Fibroblast of pulmonary artery (primary cell): Measurements from ENCODE around the gene MBOAT2.
A peak's percentile ranks its signal among the peaks of the same experiment; 100 is the strongest.

Experiments
- DNase-seq: peaks from one replicate; pipeline ENCODE4 v3.0.0-alpha.2; 2010; ENCODE audit warnings: low read depth
- H3K4me3 ChIP-seq: replicated peaks from 2 replicates; pipeline ENCODE4 v1.5.1; 2011; ENCODE audit warnings: low read depth, mild to moderate bottlenecking, control low read depth, low read length, moderate library complexity
- TF ChIP-seq, protein P1 (sequence below): IDR thresholded peaks from 2 replicates; pipeline ENCODE4 v1.5.1; 2011; ENCODE audit warnings: mild to moderate bottlenecking, control low read depth, low read length, inconsistent platforms; ENCODE audit errors: missing control alignments

The MBOAT2 gene

DNA sequence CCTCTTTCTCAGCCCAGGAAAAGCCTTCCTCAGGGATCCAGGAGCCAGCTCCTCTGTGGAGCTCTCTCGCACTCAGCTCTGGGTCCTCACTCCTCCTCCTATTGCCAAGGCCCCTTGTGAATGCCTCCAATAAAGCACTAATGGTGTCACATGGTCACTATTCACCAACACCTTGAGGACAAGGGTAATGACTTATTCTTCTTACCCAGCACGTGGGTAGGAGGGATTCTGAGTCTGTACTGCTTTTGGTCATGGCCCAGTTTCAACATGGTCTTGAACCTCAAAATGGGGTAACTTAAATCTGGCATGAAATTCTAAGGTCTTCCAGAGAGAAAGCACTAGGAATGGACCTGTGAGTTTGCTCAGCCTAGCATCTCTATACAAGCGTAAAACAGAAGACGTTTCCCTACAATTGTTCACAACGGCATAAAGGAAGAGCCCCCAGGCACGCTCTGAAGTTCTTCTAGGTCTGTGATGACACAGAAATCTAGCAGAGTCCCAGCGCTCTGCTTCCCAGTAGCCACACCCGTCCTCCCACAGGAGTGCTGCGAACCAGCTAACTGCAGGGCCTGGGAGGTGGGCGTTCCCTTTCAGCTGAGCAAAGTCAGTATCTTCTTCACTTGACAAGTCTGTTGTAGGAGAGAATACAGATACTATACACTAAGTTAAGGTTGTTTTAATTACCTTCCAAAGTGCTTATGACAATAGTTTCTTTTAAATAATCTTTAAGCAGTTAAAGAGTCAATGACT is 151.5 kb downstream of the MBOAT2 start:
- TF ChIP-seq, protein P1, sequence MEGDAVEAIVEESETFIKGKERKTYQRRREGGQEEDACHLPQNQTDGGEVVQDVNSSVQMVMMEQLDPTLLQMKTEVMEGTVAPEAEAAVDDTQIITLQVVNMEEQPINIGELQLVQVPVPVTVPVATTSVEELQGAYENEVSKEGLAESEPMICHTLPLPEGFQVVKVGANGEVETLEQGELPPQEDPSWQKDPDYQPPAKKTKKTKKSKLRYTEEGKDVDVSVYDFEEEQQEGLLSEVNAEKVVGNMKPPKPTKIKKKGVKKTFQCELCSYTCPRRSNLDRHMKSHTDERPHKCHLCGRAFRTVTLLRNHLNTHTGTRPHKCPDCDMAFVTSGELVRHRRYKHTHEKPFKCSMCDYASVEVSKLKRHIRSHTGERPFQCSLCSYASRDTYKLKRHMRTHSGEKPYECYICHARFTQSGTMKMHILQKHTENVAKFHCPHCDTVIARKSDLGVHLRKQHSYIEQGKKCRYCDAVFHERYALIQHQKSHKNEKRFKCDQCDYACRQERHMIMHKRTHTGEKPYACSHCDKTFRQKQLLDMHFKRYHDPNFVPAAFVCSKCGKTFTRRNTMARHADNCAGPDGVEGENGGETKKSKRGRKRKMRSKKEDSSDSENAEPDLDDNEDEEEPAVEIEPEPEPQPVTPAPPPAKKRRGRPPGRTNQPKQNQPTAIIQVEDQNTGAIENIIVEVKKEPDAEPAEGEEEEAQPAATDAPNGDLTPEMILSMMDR, result no peak
- DNase-seq, result peak; percentile 23
- H3K4me3 ChIP-seq, result no peak overlapping the region

GRCh38 chr2:8850845-8851487 is 152.5 kb downstream of the MBOAT2 start:
- DNase-seq, result no peak
- H3K4me3 ChIP-seq, result no peak overlapping the region
- TF ChIP-seq, protein P1, result no peak

DNA sequence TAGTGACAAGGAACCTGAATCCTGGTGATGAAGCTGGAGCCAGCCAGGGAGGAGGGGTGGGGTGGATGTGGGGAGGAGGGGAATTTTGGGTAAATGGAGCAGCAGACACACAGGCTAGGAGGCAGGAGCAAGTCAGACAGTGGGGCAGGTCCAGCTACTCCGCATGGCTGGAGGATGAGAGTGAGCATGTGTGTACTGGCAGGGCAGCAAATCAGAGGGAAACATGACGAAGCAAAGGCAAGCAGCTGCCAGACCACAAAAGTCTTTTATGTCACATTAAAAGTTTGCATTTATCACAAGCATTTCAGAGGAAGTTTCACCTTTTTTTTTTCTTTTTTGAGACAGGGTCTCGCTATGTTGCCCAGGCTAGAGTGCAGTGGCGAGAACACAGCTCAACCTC is 154.2 kb downstream of the MBOAT2 start:
- H3K4me3 ChIP-seq, result no peak overlapping the region
- peak; percentile 31 for DNase-seq
- TF ChIP-seq, protein P1, result no peak

DNA sequence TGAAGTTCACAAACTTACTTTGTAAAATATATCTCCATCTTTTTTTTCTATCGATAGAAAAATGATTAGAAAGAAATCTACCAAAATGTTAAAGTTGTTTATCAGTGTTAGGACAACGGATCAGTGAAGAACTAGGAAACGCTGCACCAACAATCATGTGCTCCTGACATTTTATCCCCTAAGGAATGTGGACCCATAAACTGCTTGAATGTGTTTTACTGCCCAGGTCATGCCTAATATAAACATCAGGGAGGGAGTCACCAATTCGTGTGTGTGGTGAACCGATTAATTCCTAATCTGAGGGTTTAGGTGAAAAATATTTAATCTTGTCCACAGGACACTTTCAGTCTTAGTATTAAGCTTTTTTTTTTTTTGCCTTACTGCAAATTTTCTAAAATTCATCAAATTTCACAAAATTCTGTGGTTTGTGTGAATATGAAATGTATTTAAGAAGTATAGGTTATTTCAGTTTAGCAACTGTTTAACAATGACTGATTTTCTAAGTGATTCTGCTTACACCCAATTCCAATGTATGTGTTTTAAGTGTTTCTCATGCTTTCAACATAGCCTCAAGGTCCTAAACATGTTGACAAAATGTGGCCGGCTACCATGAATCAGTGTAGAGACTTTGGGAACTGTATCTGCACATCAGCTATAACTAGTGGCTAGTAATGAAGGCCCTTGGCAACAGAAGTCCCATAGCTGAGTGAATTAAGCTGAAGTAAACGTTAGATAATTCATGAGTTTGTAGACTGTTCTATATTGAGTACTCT is 155.0 kb downstream of the MBOAT2 start:
- no peak for DNase-seq
- H3K4me3 ChIP-seq, result no peak overlapping the region
- TF ChIP-seq, protein P1, result no peak

- TF ChIP-seq, protein P1, result no peak
- peak; percentile 7 for DNase-seq
- H3K4me3 ChIP-seq, result no peak overlapping the region
Observed at GRCh38 chr2:8847400-8847799, 156.1 kb downstream of the MBOAT2 start.

GRCh38 chr2:8841932-8842331 is 161.6 kb downstream of the MBOAT2 start:
- TF ChIP-seq, protein P1, result no peak
- DNase-seq, result no peak
- no peak overlapping the region for H3K4me3 ChIP-seq
